OCI-LY7 (cell line): ENCODE results near the gene CD38. TPM values are rescaled to one million over a fixed set of nuclear protein-coding genes. Genes with fewer than 3 reads are reported as not detected.

Source experiments
- BruUV-seq: library from RNA; stranded (reverse); fragments of 400-500 nt; replicated peaks from 2 replicates; lab custom pipeline; 2021; lab: Mats Ljungman, UMichigan
- CTCF ChIA-PET: fragments of 300-600 bp; sonication (Branson Sonifier 250); formaldehyde crosslinking; loops from one replicate; lab custom pipeline; 2022; ENCODE audit warnings: antibody characterized with exemption; ENCODE audit not compliant: unreplicated experiment; lab: Charles Lee
- POLR2A ChIA-PET: fragments of 300-600 bp; sonication (Branson Sonifier 250); formaldehyde crosslinking; loops from one replicate; lab custom pipeline; 2022; ENCODE audit warnings: antibody characterized with exemption; lab: Charles Lee
- DNase-seq: peaks from one replicate; pipeline ENCODE4 v3.0.0-alpha.2; 2015; ENCODE audit warnings: low spot score
- H2AFZ ChIP-seq: fragments of 200-600 bp; sonication (generic), shearing (Covaris generic); 2 replicates; pipeline ENCODE4 v1.6.1; 2014; ENCODE audit warnings: mild to moderate bottlenecking, antibody characterized with exemption, low read length, moderate library complexity
- H3K27ac ChIP-seq: fragments of 200-600 bp; sonication (generic); 2 replicates; pipeline ENCODE4 v1.5.1; 2014; ENCODE audit warnings: mixed run types, low read depth, mild to moderate bottlenecking, moderate library complexity, low read length, inconsistent platforms; ENCODE audit not compliant: poor library complexity, severe bottlenecking
- H3K36me3 ChIP-seq: fragments of 200-600 bp; sonication (generic); 2 replicates; pipeline ENCODE4 v1.6.1; 2014; ENCODE audit warnings: mild to moderate bottlenecking, antibody characterized with exemption, low read length, moderate library complexity, mixed read lengths; ENCODE audit not compliant: insufficient read depth
- H3K4me1 ChIP-seq: fragments of 200-600 bp; sonication (generic); 2 replicates; pipeline ENCODE4 v1.5.1; 2014; ENCODE audit warnings: mild to moderate bottlenecking, low read length; ENCODE audit not compliant: insufficient read depth, poor library complexity, severe bottlenecking
- H3K4me2 ChIP-seq: fragments of 200-600 bp; sonication (generic); 2 replicates; pipeline ENCODE4 v1.6.1; 2014; ENCODE audit warnings: mild to moderate bottlenecking, low read length
- H3K4me3 ChIP-seq: fragments of 200-600 bp; sonication (generic); 2 replicates; pipeline ENCODE4 v1.5.1; 2014; ENCODE audit warnings: mild to moderate bottlenecking, low read depth, low read length; ENCODE audit not compliant: poor library complexity, severe bottlenecking
- H3K79me2 ChIP-seq: fragments of 200-600 bp; sonication (generic); 2 replicates; pipeline ENCODE4 v1.6.1; 2016; ENCODE audit warnings: low read depth, mild to moderate bottlenecking, low read length, moderate library complexity, mixed read lengths; ENCODE audit not compliant: insufficient read depth
- H3K9me2 ChIP-seq: fragments of 200-600 bp; sonication (generic); 2 replicates; pipeline ENCODE4 v1.6.1; 2016; ENCODE audit warnings: mild to moderate bottlenecking, low read length, mixed read lengths; ENCODE audit not compliant: insufficient read depth
- H3K9me3 ChIP-seq: fragments of 200-600 bp; sonication (generic); 2 replicates; pipeline ENCODE4 v1.6.1; 2014; ENCODE audit warnings: mild to moderate bottlenecking, mixed run types, low read length, mixed read lengths
- H4K20me1 ChIP-seq: fragments of 200-600 bp; sonication (generic); 2 replicates; pipeline ENCODE4 v1.6.1; 2014; ENCODE audit warnings: mild to moderate bottlenecking, antibody characterized with exemption, low read length, moderate library complexity, mixed read lengths; ENCODE audit not compliant: insufficient read depth
- EZH2phosphoT487 ChIP-seq: fragments of 200-600 bp; sonication (generic); IDR thresholded peaks from 2 replicates; pipeline ENCODE4 v1.6.1; 2018; ENCODE audit warnings: low read depth, borderline replicate concordance, mild to moderate bottlenecking, mixed run types, antibody characterized with exemption, low read length, moderate library complexity, mixed read lengths
- intact Hi-C: fragments of 100-400 bp; cut with micrococcal nuclease; formaldehyde crosslinking; loops from one replicate; pipeline ENCODE4 v1.10.0; 2022; ENCODE audit not compliant: unreplicated experiment
- total RNA-seq, 2 experiments: library from RNA; depleted of rRNA in 1 of 2; stranded (reverse); fragments of >200 nt in 1 of 2; shearing (Covaris generic) in 1 of 2; gene quantifications; 2 replicates each; pipeline ENCODE4 v1.2.3, GENCODE V29; 2014 to 2022
- TF ChIP-seq, protein P1 (sequence below): fragments of 200-600 bp; sonication (generic); conservative IDR thresholded peaks from 2 replicates; pipeline ENCODE4 v1.5.1; 2014; ENCODE audit warnings: mild to moderate bottlenecking, antibody characterized with exemption, low read length, moderate library complexity, mixed read lengths

Gene CD38
- total RNA-seq, 2 experiments from 2014 or later, result 92.0 to 176 TPM

GRCh38 chr4:15751153-15751552, 27.0 kb upstream of the CD38 start:
- Histone ChIP-seq H3K9me2 (no peaks in the 10 kb centered on the region), H3K79me2 (no peaks in the 10 kb centered on the region), H3K4me1 (peaks cover 21% of the 10 kb centered on the region), H3K36me3 (no peaks in the 10 kb centered on the region), H3K27ac (no peak overlapping the region), H3K4me3 (no peak overlapping the region), H2AFZ (no peak overlapping the region), H3K9me3 (peaks cover 8% of the 10 kb centered on the region; the same call in 1 of the 2 replicates), H4K20me1 (no peaks in the 10 kb centered on the region), H3K4me2 (no peak overlapping the region)
- ChIA-PET POLR2A (no interaction called here), CTCF (no interaction called here)
- TF ChIP-seq, protein P1, sequence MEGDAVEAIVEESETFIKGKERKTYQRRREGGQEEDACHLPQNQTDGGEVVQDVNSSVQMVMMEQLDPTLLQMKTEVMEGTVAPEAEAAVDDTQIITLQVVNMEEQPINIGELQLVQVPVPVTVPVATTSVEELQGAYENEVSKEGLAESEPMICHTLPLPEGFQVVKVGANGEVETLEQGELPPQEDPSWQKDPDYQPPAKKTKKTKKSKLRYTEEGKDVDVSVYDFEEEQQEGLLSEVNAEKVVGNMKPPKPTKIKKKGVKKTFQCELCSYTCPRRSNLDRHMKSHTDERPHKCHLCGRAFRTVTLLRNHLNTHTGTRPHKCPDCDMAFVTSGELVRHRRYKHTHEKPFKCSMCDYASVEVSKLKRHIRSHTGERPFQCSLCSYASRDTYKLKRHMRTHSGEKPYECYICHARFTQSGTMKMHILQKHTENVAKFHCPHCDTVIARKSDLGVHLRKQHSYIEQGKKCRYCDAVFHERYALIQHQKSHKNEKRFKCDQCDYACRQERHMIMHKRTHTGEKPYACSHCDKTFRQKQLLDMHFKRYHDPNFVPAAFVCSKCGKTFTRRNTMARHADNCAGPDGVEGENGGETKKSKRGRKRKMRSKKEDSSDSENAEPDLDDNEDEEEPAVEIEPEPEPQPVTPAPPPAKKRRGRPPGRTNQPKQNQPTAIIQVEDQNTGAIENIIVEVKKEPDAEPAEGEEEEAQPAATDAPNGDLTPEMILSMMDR, result no peak
- TF ChIP-seq EZH2phosphoT487, result no peak
- no peak for DNase-seq
- no TSS peak for BruUV-seq
- intact Hi-C loops, result no loop called here

DNA sequence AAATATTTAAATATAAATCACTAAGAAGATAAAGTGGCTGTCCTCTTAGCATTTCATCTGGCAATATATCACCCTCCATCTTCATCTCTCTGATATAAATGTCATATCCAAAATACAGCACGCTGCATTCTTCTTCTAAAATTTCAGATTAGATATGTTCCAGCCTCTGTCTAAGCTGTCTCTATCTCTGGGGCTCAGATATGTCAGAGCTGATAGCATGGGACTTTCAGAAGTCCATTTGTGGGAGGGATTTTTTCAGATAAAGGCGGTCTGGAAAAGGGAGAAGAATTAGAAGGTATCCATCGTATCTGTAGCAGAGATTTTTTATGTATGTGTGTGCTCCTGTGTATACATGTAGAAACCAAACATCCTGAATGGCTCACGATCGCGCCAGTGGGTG, 25.0 kb upstream of the CD38 start:
- Histone ChIP-seq H3K4me2 (no peak overlapping the region), H3K79me2 (no peaks in the 10 kb centered on the region), H4K20me1 (no peaks in the 10 kb centered on the region), H3K4me1 (peaks cover 34% of the 10 kb centered on the region), H3K9me2 (no peaks in the 10 kb centered on the region), H2AFZ (no peak overlapping the region), H3K4me3 (no peak overlapping the region), H3K27ac (no peak overlapping the region), H3K9me3 (peaks cover 5% of the 10 kb centered on the region; the same call in 1 of the 2 replicates), H3K36me3 (no peaks in the 10 kb centered on the region)
- intact Hi-C loops, result no loop called here
- CTCF ChIA-PET, result no interaction called here
- BruUV-seq, result no TSS peak
- DNase-seq, result no peak
- TF ChIP-seq, protein P1, result no peak
- TF ChIP-seq EZH2phosphoT487, result no peak
- POLR2A ChIA-PET, result interaction anchor here (2.3 kb wide), 1 partner anchor 13 kb away, joined by 8 read pairs; no protein-coding TSS in a partner anchor

GRCh38 chr4:15753786-15754185, 24.3 kb upstream of the CD38 start:
- no TSS peak for BruUV-seq
- Histone ChIP-seq H3K9me2 (no peaks in the 10 kb centered on the region), H3K4me2 (no peak overlapping the region), H4K20me1 (no peaks in the 10 kb centered on the region), H3K4me1 (peaks cover 34% of the 10 kb centered on the region), H2AFZ (no peak overlapping the region), H3K27ac (no peak overlapping the region), H3K79me2 (no peaks in the 10 kb centered on the region), H3K36me3 (no peaks in the 10 kb centered on the region), H3K4me3 (no peak overlapping the region), H3K9me3 (peaks cover 5% of the 10 kb centered on the region; the same call in 1 of the 2 replicates)
- DNase-seq, result no peak
- POLR2A ChIA-PET, result interaction anchor here (2.3 kb wide), 1 partner anchor 13 kb away, joined by 8 read pairs; no protein-coding TSS in a partner anchor
- CTCF ChIA-PET, result no interaction called here
- TF ChIP-seq, protein P1, result no peak
- no peak for TF ChIP-seq EZH2phosphoT487
- intact Hi-C loops, result no loop called here
